ENCODE data around the gene ZNF214.
"Not testable (repeated sequence)": the region's sequence is repeated elsewhere in the genome, so short reads cannot be mapped to it uniquely, and the experiment has no call there.

The ZNF214 gene

DNA sequence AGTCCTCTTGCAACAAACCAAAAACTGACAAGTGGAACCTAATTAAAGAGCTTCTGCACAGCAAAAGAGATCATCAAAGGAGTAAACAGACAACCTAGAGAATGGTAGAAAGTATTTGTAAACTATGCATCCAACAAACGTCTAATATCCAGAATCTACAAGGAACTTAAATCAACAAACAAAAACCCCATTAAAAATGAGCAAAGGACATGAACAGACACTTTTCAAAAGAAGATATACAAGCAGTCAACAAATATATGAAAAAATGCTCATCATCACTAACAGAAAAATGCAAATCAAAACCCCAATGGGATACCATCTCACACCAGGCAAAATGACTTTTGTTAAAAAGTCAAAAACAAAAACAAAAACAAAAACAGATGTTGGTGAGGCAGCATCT is 33.7 kb downstream of the ZNF214 start:
- no peak for DNase-seq

DNA sequence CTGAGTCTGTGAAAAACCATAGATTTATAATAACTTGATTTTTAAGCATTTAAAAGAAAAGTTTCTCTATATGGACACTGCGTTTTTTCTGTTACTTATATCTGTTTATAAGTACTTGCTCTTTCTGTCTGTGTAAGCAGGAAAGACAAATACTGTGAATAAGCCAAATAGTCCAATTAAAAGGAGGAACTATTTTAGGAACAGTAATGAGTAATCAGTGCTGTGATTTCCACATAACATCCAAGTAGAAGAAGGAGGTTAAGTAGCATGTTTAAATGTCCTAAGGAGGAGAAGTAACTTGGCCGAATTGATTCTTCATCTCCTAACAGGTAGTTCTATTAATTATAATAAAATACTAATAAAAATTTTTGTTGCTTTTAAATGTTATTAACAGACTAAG is 40.8 kb downstream of the ZNF214 start:
- peak in 2 of 4 experiments; percentile 21 to 44 for DNase-seq

DNA sequence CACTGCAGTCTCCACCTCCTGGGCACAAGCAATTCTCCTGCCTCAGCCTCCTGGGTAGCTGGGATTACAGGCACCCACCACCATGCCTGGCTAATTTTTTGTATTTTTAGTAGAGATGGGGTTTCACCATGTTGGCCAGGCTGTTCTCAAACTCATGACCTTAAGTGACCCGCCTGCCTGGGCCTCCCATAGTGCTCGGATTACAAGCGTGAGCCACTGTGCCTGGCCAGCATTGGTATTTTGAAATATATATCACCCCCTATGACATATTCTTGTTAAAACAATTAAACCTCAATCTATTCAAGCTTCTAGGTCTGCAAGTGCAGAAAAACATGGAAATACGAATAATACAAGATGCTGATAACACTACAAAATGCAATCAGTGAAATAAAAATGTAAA is 50.3 kb downstream of the ZNF214 start:
- DNase-seq: not testable (repeated sequence)

DNA sequence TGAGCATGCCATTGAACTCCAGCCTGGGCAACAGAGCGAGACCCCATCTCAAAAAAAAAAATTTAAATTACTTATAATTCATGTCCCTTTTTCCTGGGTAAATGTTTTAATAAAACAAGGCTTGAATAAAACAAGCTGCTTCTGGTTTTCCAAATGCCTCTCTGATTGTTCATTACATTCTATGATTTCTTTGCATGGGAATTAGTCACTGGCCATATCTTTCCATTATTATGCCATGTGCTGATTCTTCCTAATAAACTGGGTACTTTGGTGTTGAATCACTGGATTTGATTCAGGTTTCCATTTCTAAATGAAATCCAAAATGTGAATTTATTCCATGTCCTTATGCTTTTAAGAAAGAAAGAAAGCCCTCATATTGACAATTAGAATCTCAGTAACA is 51.3 kb downstream of the ZNF214 start:
- DNase-seq: no peak

DNA sequence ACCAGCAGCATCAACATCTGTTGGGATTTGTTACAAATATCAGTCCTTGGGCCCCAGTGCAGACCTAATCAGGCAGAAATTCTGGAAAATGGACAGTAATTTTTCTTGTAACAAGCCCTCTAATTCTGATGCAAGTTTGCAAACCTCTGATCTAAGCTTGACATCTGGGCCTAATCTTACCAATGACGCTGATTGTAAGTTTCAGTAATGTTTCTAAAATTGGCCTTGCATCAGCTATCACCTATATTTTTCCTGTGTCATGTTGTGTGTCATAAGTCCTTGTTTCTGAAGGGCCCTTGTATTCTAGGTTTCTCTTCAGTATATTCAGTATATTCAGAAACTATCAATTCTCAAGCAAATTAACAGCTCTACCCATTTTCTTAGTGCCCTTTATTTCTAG is 57.5 kb downstream of the ZNF214 start:
- DNase-seq: no peak

DNA sequence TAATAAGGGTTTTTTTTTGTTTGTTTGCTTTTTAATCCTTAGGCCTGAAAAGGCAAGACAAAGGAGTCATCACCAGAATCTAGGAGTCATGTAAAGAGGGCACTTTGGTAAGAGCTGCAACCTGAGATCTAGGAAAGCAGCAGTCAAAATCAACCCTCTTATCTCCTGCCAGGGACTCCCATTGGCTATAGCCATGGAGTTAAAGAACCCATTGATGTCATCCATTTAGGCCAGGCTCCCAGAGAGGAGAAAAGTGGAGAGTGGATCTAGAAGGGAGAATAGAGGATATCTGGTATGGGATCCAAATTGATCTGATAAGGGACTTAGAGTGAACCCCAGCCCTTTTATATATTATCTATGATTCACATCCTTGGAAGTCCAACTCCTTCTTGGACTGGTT is 58.0 kb downstream of the ZNF214 start:
- no peak for DNase-seq

DNA sequence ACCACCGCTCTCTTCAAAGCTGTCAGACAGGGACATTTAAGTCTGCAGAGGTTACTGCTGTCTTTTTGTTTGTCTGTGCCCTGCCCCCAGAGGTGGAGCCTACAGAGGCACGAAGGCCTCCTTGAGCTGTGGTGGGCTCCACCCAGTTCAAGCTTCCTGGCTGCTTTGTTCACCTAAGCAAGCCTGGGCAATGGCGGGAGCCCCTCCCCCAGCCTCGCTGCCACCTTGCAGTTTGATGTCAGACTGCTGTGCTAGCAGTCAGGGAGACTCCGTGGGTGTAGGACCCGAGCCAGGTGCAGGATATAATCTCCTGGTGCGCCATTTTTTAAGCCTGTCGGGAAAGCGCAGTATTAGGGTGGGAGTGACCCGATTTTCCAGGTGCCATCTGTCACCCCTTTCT is 65.9 kb downstream of the ZNF214 start:
- not testable (repeated sequence) for DNase-seq
